RCC 7860 (cell line): ENCODE data around the gene BNIP2.
"Not testable (repeated sequence)": the region's sequence is repeated elsewhere in the genome, so short reads cannot be mapped to it uniquely, and the experiment has no call there.

Experiments
- DNase-seq: peaks from one replicate; pipeline ENCODE4 v3.0.0-alpha.2; 2015; ENCODE audit warnings: low spot score
- FAIRE-seq: peaks from 2 replicates; lab custom pipeline; 2012; peaks lifted over from hg19 to GRCh38; lab: Jason Lieb, UNC

Gene BNIP2

DNA sequence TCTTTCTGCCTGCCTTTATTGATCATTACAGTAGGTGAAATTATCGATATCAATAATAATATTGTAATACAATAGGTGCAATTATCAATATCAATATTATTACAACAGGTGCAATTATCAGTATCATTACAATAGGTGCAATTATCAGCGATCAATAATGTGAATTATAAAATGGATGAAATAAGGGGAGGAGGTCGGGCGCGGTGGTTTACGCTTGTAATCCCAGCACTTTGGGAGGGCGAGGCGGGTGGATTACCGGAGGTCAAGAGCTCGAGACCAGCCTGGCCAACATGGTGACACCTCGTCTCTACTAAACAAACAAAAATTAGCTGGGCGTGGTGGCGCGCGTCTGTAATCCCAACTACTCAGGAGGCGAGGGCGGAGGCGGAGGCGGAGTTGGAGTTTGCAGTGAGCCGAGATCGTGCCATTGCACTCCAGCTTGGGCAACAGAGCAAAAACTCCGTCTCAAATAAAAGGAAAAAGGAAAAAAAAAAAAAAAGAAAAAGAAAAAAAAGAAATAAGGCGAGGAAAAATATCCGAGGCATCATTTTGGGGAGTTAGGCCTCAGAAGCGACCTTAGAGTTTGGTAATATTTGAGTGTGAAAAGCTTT is 611 bp upstream of the BNIP2 start:
- DNase-seq (no peak), FAIRE-seq (no peak)

DNA sequence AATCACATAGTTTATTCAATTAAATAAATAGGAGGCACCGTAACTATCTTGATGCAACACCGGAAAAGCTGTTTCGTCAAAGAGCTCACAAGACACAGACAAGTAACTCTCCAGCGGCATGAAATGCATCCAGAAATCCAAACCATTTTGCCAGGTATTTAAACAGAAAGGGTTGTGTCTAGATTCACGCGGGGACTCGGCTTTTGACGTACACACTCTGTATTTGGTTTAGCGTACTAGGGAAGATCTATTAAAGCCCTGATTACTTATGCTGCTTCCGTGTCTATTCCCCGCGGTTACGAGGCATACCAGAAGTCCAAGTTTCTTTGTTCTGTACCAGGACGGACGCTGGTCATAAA is 718 bp downstream of the BNIP2 start:
- DNase-seq = peak; percentile 25
- FAIRE-seq = no peak

DNA sequence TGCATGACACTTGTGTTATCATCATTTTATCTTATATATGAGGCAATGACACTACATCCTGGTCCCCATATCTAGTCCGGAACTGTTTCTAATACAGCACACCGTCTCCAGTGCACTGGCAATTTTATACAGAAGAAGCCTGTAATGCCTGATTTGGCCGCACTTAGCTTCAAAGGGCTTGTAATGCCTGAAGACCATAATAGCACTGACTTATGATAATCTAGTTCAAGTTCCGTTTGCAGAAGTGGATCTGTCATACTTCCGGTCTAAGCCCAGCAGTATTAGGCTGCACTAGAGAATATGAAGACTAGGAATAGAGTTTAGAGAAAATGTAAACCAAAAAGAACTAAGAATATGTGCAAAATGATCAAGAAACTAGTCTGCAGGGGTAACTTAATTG is 1.3 kb downstream of the BNIP2 start:
- no peak for DNase-seq
- no peak for FAIRE-seq

DNA sequence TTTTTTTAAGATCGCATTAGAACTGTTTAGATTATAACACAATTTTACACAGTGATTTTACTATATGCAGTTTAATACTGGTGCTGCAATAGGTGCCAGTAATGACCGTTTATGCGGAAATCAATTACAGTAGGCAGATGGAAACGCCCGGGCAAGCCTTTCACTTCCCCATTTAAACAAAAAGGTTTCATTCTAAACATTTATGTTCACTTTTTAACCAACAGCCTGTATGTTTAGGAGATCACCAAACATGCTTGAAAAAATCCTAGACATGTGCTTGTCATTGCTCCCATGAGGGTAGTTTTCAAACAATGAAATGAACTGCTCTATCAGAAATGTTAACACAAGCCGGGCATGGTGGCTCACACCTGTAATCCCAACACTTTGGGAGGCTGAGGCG is 2.7 kb downstream of the BNIP2 start:
- FAIRE-seq (no peak), DNase-seq (no peak)

DNA sequence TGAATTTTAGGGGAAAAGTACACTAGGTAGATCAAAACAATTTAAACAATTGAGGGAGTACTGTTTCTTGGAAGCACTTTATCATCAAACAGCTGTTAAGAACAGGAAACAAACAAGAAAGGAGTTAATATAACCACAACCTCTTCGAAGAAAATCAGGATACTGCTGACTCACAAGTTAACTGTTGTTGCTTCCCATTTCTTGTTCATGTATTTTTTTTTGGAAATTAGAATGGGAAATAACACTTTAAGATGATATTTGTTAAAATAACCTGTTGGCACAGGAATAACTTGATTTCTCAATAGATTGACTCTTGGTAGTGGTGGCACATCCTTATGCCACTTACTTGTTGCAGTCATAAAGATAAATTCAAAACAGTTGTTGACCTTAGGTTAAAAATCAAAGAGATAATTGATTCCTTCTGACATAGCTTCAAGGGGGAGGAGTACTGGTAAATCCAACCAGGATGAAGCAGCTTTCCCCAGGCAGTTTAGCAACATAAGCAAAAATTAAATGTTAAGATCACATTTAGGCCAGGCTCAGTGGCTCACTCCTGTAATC is 3.3 kb downstream of the BNIP2 start:
- no peak for DNase-seq
- FAIRE-seq = no peak

DNA sequence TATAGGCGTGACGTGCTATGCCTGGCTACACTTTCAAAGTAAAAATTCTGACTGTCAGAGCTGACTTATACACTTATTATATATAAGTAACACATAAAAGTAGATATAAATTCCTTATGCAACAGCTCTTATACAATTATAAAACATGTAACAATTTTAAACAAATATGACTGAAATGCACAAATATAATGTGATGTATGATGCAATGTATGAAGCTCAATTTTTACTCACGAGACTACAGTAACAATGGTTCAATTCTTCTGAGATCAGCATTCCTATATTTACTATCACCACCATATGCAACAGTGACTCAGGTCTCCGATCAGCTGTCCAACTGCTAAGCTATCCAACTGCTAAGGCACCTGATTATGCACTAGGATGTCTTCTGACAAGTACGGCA is 8.2 kb downstream of the BNIP2 start:
- FAIRE-seq (no peak), DNase-seq (no peak)

DNA sequence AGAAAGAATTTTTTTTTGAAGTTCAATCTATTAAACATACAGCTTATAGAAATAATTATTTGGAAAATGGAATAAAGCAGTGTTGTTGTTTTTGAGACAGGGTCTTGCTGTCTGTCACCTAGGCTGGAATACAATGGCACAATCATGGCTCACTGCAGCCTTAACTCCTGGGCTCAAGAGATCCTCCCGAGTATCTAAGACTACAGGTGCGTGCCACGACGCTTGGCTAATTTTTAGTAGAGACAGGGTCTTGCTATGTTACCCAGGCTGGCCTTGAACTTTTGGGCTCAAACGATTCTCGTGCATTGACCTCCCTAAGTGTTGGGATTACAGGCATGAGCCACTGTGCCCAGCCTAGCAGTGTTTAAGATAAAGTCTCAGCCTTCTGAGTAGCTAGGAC is 8.8 kb downstream of the BNIP2 start:
- no peak for DNase-seq
- FAIRE-seq = no peak

DNA sequence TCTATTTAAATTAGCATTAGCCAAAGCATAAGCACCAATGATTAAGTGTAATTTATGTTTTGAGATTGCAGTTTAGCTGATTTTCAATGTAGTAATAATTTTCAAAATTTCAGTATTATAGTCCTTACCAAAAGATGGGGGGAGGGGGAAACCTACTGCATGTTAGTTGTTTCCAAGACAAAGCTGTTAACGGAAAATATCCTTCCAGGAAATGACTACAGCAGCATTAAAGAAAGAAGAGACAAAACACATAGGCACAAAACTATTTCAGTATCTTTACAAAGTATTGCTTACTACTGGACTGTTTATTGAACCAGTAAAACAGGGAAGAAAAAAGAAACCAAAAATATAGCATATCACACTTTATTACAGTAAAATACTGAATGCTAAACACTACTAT is 10.5 kb downstream of the BNIP2 start:
- FAIRE-seq = no peak
- DNase-seq = no peak

DNA sequence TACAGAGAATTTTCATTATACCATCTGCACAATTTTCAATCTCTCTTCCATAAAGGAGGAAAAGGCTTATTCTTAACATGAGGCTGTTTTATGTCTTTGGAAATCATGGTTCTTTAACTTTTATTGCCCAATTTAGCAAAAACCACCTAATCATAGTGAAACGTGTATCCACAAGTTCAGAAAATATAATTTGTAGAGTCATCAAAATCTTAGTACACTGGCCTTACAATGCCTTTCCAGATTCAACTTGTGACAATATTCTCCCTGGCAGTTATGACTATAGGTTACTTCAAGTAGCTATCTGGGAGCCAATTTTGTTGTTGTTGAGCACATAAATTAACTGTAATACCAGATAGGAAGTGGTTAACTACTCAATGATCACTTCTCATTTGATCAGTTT is 10.9 kb downstream of the BNIP2 start:
- FAIRE-seq = no peak
- no peak for DNase-seq

DNA sequence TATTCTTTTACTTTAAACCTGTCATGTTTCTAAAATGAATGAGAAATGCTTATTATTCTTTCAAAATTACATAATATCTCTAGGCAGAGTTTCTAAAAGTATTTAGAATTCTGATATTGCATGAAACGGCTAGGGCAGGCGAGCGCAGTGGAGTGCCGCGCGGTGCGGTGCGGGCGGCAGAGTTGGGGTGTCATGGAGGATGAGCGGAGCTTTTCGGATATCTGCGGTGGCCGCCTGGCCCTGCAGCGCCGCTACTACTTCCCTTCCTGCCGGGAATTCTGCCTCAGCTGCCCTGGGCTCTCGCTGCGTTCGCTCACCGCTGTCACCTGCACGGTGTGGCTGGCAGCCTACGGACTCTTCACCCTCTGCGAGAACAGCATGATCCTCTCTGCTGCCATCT is 12.6 kb downstream of the BNIP2 start:
- no peak for FAIRE-seq
- no peak for DNase-seq

DNA sequence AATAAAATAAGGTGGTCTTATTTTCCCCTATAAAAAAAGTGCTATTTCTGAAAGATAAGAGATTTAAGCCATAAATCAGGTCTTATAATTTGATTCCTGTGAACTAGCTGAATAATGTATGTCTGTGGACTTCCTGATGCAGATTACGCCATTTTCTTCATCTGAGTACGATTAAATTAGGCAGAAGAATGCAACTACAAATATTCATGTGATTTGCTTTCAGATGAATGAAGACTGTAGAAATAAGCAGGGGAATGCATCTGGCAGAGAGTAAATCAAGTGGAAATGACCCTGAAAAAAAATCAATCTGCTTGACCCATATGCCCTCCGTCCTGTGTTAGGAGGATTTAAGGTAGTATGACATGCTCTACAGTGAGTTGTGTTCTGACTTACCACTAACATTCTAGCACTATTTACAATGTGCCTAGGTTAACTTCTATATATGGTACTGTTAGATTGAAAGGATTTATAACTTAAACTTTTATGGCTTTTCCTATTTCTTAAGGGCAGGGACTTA is 14.7 kb downstream of the BNIP2 start:
- DNase-seq (no peak), FAIRE-seq (no peak)

DNA sequence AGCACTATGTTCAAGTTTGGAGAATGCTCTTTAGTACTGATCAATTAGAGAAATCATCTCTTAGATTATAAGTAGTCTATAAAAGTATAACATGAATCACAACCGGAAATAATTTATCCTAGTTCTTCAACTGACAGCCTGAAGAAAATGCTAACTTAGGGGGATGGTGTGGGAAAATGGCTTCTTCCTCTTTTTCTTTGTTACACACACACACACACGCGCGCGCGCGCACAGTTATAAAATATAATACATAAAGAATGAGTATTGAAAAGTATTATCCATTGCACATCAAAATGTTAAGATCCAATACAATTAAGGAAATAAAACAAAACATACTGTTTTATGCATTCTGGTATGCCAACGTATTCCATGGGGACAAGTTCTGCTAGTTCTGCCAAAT is 20.6 kb downstream of the BNIP2 start:
- DNase-seq = no peak
- FAIRE-seq = no peak

DNA sequence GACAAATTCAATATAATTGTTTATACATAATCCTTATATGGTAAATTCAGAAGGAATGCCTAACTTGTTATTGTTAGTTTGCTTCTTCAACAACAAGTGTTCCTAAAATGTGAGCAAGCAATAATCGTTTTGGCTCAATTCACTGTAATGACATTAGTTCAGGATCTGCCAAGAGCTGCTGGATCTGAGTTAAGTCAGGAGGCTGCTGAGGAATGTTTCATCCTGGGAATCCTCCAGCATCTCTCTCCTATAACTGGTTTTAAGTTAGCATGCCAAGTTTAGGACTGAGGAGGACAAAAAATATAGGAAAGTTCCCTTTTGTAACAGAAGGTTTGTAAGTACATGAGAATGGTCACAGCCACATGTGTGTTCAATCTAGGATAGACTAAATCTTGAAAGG is 26.9 kb downstream of the BNIP2 start:
- FAIRE-seq (no peak), DNase-seq (no peak)

DNA sequence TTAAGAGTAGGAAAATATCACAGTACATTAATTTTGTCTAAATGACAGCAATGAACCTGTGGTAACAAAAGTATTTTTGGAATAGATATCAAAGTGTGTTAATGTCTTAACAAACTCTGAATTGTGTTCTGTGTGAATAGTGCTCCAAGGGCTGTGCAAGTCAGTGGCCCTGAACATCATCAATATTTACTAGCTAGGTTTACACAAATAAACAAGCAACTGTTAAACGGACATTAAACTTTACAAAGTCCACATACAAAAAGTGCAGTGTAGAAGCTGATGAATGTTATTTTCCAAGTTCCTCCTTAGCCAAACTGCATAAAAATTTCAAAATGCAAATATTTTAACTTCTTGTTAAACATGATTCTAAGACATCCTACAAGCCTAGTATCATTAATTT is 29.8 kb downstream of the BNIP2 start:
- no peak for DNase-seq
- FAIRE-seq = no peak

DNA sequence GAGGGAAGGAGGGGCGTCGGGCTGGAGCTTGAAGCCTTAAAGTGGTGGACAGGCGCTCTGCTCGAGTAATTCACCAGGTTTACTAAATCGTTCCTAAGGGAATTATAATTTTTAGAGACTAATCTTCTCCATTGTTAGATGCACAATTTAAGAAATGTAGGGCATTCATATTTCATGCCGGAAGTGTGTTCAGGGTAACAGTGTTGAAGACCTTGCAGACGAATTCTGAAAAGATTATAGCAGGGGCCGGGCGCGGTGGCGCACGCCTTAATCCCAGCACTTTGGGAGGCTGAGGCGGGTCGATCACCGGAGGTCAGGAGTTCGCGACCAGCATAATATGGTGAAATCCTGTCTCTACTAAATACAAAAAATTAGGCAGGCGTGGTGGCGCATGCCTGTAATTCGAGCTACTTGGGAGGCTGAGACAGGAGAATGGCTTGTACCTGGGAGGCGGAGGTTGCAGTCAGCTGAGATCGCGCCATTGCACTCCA is 31.4 kb downstream of the BNIP2 start:
- FAIRE-seq (no peak), DNase-seq (no peak)

DNA sequence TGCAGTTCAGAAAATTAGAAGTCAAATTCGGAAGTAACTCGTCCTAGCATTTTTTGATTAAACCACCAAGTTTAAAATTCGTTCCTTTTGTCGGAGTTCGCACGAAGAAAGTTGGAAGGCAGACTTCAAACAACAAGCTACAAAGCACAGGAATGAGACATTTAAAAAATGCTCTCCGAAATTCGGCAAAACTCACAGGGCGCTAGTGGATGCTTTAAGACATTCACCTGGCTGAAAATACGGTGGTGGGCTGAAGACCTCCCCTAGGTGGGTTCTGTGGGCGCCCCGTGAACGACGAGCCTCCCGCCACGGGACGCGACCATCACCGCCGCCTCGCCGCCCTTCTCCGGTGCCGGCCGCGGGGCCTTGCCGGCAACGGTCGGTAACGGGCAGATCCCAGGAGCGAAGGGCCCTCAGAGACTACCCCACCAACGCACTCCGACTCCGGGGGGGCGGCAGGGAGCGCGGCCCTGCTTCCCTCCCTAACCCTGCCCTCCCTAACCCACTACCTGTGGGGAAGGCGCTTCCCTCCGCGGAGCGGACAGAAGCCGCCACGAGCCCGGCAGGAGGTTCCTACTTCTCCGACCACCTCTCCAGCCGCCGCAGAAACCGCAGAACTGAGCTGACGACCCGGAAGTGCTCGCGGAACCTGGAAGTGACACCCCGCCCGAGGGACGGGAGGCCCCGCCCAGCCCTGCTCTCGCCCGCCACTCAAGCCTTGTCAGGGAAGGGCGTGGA is 32.1 kb downstream of the BNIP2 start, which contains the start of gene GTF2A2:
Gene GTF2A2, minus strand, starts transcription at position 619 of the 738 bp plus-strand sequence. CDS start 5,238 bp downstream, outside the sequence.
- peak; percentile 88 for FAIRE-seq
- DNase-seq = peak; percentile 85

DNA sequence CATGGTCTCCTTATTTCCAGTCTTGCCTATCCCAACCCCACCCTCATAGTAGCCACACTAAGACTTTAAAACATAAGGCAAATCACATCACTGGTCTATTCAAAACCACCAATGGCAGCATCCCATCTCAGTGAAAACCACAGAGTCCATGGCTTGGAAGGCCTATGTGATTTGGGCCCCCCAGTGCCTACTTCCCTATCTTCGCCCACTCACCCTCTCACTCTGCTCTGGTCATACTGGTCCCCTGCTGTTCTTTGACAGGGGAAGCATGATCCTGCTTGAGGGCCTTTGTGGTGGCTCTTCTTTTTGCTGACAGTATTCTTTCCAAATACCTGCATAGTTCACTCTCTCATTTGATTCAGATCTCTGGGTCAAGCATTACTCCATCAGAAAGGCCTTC is 35.1 kb downstream of the BNIP2 start:
- DNase-seq (no peak), FAIRE-seq (no peak)

DNA sequence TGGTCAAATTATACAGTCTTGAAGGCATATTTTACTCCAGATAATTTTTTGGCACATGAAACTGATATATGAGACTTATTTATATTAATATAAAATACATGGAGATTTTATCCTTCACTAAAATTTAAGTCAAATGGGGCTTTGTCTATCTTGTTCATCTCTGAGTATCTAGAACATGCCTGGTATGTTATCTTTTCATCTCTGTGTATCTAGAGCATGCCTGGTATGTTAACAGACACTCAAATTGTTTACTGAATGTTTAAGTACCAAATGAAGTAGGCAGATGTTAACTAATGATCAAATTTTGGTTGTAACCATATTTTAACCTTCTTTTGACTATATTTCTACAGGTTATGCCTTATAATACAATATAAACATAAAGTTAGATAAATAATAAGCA is 39.5 kb downstream of the BNIP2 start:
- no peak for DNase-seq
- no peak for FAIRE-seq

DNA sequence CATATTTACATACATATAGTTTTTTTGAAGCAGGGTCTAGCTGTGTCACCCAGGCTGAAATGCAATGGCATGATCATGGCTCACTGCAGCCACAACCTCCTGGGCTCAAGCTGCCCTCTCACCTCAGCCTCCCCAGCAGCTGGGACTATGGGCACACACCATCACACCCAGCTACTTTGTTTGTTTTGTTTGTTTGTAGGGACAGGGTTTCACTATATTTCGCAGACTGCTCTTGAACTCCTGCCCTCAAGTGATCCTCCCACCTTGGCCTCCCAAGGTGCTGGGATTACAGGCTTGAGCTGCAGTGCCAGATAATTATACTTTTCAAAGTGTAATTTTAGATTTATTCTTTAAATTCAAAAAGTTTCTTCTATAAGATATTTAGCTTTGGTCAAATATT is 42.0 kb downstream of the BNIP2 start:
- FAIRE-seq (no peak), DNase-seq (no peak)

DNA sequence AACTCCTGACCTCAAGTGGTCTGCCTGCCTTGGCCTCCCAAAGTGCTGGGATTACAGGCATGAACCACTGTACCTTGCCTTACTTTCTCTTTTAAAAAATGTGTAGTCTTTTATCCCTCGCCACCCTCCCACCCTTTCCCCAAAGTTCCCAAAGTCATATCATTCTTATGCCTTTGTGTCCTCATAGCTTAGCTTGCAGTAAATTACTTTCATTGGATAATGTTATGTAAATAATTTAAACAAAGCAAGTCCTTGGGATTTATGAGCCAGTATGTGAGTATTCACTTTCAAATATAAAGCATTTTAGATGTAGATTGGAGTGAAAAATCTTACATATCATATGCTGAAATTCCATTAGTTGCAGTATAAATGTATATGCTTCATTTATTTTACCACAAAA is 42.8 kb downstream of the BNIP2 start:
- FAIRE-seq (no peak), DNase-seq (no peak)

DNA sequence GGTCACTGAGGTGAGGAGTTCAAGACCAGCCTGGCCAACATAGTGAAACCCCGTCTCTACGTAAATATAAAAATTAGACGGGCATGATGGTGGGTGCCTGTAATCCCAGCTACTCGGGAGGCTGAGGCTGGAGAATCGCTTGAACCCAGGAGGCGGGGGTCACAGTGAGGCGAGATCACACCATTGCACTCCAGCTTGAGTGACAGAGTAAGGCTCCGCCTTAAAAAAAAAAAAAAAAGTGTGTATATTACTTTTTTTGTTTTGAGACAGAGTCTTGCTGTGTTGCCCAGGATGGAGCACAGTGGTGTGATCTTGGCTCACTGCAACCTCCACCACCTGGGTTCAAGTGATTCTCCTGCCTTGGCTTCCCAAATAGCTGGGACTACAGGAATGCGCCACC is 43.3 kb downstream of the BNIP2 start:
- DNase-seq, FAIRE-seq: not testable (repeated sequence)

DNA sequence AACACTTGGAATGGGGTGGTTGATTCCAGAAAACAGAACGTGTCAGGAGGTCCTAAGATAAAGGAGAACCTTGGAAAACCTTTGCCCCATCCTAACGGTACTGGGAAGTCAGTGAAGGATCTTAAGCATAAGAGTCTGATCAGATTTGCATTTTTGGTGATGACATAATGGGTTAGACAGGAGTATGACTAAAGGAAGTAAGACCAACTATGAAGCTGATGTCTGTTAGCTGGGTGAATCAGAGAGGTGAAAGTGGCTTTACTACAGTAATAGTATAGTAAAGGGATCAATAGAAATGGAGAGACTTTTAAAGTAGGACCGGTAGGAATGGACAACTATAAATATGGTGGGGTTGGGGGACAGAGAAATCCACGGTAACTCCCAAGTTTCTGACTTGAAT is 44.4 kb downstream of the BNIP2 start:
- no peak for FAIRE-seq

More for the DNA sequence above, 44.4 kb downstream of the BNIP2 start:
- DNase-seq = no peak
